Measurements from ENCODE around the gene BTBD10. TPM values are rescaled to one million over a fixed set of nuclear protein-coding genes. Genes with fewer than 3 reads are reported as not detected.

BTBD10 gene
- total RNA-seq, 1 donor from 2014 or later = 70.7 TPM

- no peaks in the 10 kb centered on the region for H3K27me3 ChIP-seq (ENCODE audit: control insufficient read depth, insufficient read depth, low read length)
- no peak for DNase-seq (ENCODE audit: low read depth)
- H3K36me3 ChIP-seq (ENCODE audit: control insufficient read depth, insufficient read depth, low read length) = no peaks in the 10 kb centered on the region
- no peak overlapping the region for H3K4me3 ChIP-seq (ENCODE audit: low read depth, low read length)
- no peak for TF ChIP-seq CTCF (IDR thresholded peaks at IDR 0.05; ENCODE audit: insufficient read depth, low read length, poor library complexity, severe bottlenecking)
Measured at GRCh38 chr11:13473013-13473722, 10.1 kb upstream of the BTBD10 start.

- no peak for TF ChIP-seq CTCF (IDR thresholded peaks at IDR 0.05; ENCODE audit: insufficient read depth, low read length, poor library complexity, severe bottlenecking)
- no peak for DNase-seq (ENCODE audit: low read depth)
- H3K4me3 ChIP-seq (ENCODE audit: low read depth, low read length) = no peak overlapping the region
- no peaks in the 10 kb centered on the region for H3K27me3 ChIP-seq (ENCODE audit: control insufficient read depth, insufficient read depth, low read length)
- no peaks in the 10 kb centered on the region for H3K36me3 ChIP-seq (ENCODE audit: control insufficient read depth, insufficient read depth, low read length)
Measured at GRCh38 chr11:13468750-13469149, 5.7 kb upstream of the BTBD10 start.

GRCh38 chr11:13465909-13466371 lies 2.9 kb upstream of the BTBD10 start:
- Histone ChIP-seq H3K36me3 (ENCODE audit: control insufficient read depth, insufficient read depth, low read length) (no peaks in the 10 kb centered on the region), H3K4me3 (ENCODE audit: low read depth, low read length) (no peak overlapping the region), H3K27me3 (ENCODE audit: control insufficient read depth, insufficient read depth, low read length) (no peaks in the 10 kb centered on the region)
- DNase-seq (ENCODE audit: low read depth) = no peak
- TF ChIP-seq CTCF (IDR thresholded peaks at IDR 0.05; ENCODE audit: insufficient read depth, low read length, poor library complexity, severe bottlenecking) = peak; percentile 60

GRCh38 chr11:13463779-13464290 lies 813 bp upstream of the BTBD10 start:
- Histone ChIP-seq H3K36me3 (ENCODE audit: control insufficient read depth, insufficient read depth, low read length) (no peaks in the 10 kb centered on the region), H3K27me3 (ENCODE audit: control insufficient read depth, insufficient read depth, low read length) (no peaks in the 10 kb centered on the region), H3K4me3 (ENCODE audit: low read depth, low read length) (peak overlapping the region; percentile 97)
- no peak for DNase-seq (ENCODE audit: low read depth)
- TF ChIP-seq CTCF (IDR thresholded peaks at IDR 0.05; ENCODE audit: insufficient read depth, low read length, poor library complexity, severe bottlenecking) = no peak

- Histone ChIP-seq H3K36me3 (ENCODE audit: control insufficient read depth, insufficient read depth, low read length) (no peaks in the 10 kb centered on the region), H3K27me3 (ENCODE audit: control insufficient read depth, insufficient read depth, low read length) (no peaks in the 10 kb centered on the region), H3K4me3 (ENCODE audit: low read depth, low read length) (peak overlapping the region; percentile 97)
- no peak for TF ChIP-seq CTCF (IDR thresholded peaks at IDR 0.05; ENCODE audit: insufficient read depth, low read length, poor library complexity, severe bottlenecking)
- DNase-seq (ENCODE audit: low read depth) = no peak
Measured at GRCh38 chr11:13462311-13462900, 616 bp downstream of the BTBD10 start.

All from kidney epithelial cell (primary cell).